PC-9 (cell line): Measurements from ENCODE around the gene GKN1. TPM values are rescaled to one million over a fixed set of nuclear protein-coding genes. Genes with fewer than 3 reads are reported as not detected.

ENCODE experiments used
- BruUV-seq: library from RNA; stranded (reverse); fragments of 400-500 nt; replicated peaks from 2 replicates; lab custom pipeline; 2021; lab: Mats Ljungman, UMichigan
- CTCF ChIA-PET: fragments of 300-600 bp; sonication (Branson Sonifier 250); formaldehyde crosslinking; loops from one replicate; lab custom pipeline; 2022; ENCODE audit warnings: antibody characterized with exemption; lab: Charles Lee
- POLR2A ChIA-PET: fragments of 300-600 bp; sonication (Branson Sonifier 250); formaldehyde crosslinking; loops from one replicate; lab custom pipeline; 2022; ENCODE audit warnings: antibody characterized with exemption; ENCODE audit not compliant: unreplicated experiment; lab: Charles Lee
- DNase-seq, 2 experiments: peaks; one replicate each; pipeline versions ENCODE4 v3.0.0 to v3.0.0-alpha.2; 2015 to 2022; ENCODE audit warnings: mixed read lengths in 1 of 2
- H2AFZ ChIP-seq: fragments of 200-600 bp; sonication (generic); 2 replicates; pipeline ENCODE4 v1.8.1; 2017; ENCODE audit warnings: antibody characterized with exemption
- H3F3A ChIP-seq: fragments of 200-600 bp; sonication (generic); 2 replicates; pipeline ENCODE4 v1.8.1; 2017; ENCODE audit warnings: antibody characterized with exemption, mild to moderate bottlenecking, low read depth; ENCODE audit not compliant: insufficient read depth
- H3K27ac ChIP-seq: fragments of 200-600 bp; sonication (generic); 2 replicates; pipeline ENCODE4 v1.6.1; 2016; ENCODE audit warnings: mixed run types
- H3K27me3 ChIP-seq: fragments of 200-600 bp; sonication (generic); 2 replicates; pipeline ENCODE4 v1.6.1; 2016; ENCODE audit warnings: low read depth, mixed run types; ENCODE audit not compliant: insufficient read depth
- H3K36me3 ChIP-seq: fragments of 200-600 bp; sonication (generic); 2 replicates; pipeline ENCODE4 v1.6.1; 2016; ENCODE audit warnings: low read depth, mixed run types
- H3K4me1 ChIP-seq: fragments of 200-600 bp; sonication (generic); replicated peaks from 2 replicates; pipeline ENCODE4 v1.6.1; 2016; ENCODE audit warnings: mixed run types; ENCODE audit not compliant: insufficient read depth
- H3K4me2 ChIP-seq: fragments of 200-600 bp; sonication (generic); 2 replicates; pipeline ENCODE4 v1.6.1; 2017; ENCODE audit warnings: mixed run types
- H3K4me3 ChIP-seq: fragments of 200-600 bp; sonication (generic); 2 replicates; pipeline ENCODE4 v1.6.1; 2016; ENCODE audit warnings: mixed run types
- H3K79me2 ChIP-seq: fragments of 200-600 bp; sonication (generic); 2 replicates; pipeline ENCODE4 v1.6.1; 2017; ENCODE audit warnings: low read depth, mixed run types
- H3K9me2 ChIP-seq: fragments of 200-600 bp; sonication (generic); 2 replicates; pipeline ENCODE4 v1.8.1; 2017; ENCODE audit warnings: mild to moderate bottlenecking; ENCODE audit not compliant: insufficient read depth
- H3K9me3 ChIP-seq: fragments of 200-600 bp; sonication (generic); 2 replicates; pipeline ENCODE4 v1.8.1; 2016; ENCODE audit warnings: low read depth; ENCODE audit not compliant: insufficient read depth
- H4K20me1 ChIP-seq: fragments of 200-600 bp; sonication (generic); 2 replicates; pipeline ENCODE4 v1.8.1; 2017; ENCODE audit not compliant: insufficient read depth
- CTCF ChIP-seq: fragments of 200-600 bp; sonication (generic); conservative IDR thresholded peaks from 2 replicates; pipeline ENCODE4 v1.6.1; 2017; ENCODE audit warnings: mixed run types, antibody characterized with exemption, mild to moderate bottlenecking, moderate library complexity
- EZH2 ChIP-seq: fragments of 200-600 bp; sonication (generic); IDR thresholded peaks from 2 replicates; pipeline ENCODE4 v1.8.0; 2017; ENCODE audit warnings: antibody characterized with exemption, low read depth
- intact Hi-C: fragments of 100-400 bp; cut with micrococcal nuclease; formaldehyde crosslinking; loops from one replicate; pipeline ENCODE4 v1.10.0; 2022; ENCODE audit not compliant: unreplicated experiment
- total RNA-seq: library from RNA; stranded (reverse); gene quantifications from 2 replicates; pipeline ENCODE4 v1.2.3, GENCODE V29; 2021

GKN1 gene
- total RNA-seq, 1 experiment from 2014 or later = not detected

GRCh38 chr2:68937346-68938055 lies 36.9 kb upstream of the GKN1 start:
- Histone ChIP-seq H3K4me3 (no peak overlapping the region), H2AFZ (no peak overlapping the region), H3K9me2 (no peaks in the 10 kb centered on the region), H3K27ac (no peak overlapping the region), H3K9me3 (peaks cover 3% of the 10 kb centered on the region; the same call in 1 of the 2 replicates), H3K36me3 (no peaks in the 10 kb centered on the region), H4K20me1 (no peaks in the 10 kb centered on the region), H3K79me2 (no peaks in the 10 kb centered on the region), H3K27me3 (no peaks in the 10 kb centered on the region), H3F3A (no peaks in the 10 kb centered on the region), H3K4me2 (no peak overlapping the region), H3K4me1 (no peaks in the 10 kb centered on the region)
- POLR2A ChIA-PET = interaction anchor here (0.5 to 0.6 kb wide), 2 partner anchors 66 to 339 kb away, joined by 5 to 7 read pairs; no protein-coding TSS in a partner anchor
- CTCF ChIA-PET = no interaction called here
- TF ChIP-seq CTCF = no peak
- no peak for TF ChIP-seq EZH2
- DNase-seq = no peak
- BruUV-seq = no TSS peak
- intact Hi-C loops = no loop called here

GRCh38 chr2:68938938-68939337 lies 35.5 kb upstream of the GKN1 start:
- H3K9me3 ChIP-seq = peaks cover 3% of the 10 kb centered on the region
- no TSS peak for BruUV-seq
- intact Hi-C loops = no loop called here
- no peaks in the 10 kb centered on the region for H3K36me3 ChIP-seq
- H3K9me2 ChIP-seq = no peaks in the 10 kb centered on the region
- TF ChIP-seq EZH2 = no peak
- TF ChIP-seq CTCF = no peak
- no peak overlapping the region for H2AFZ ChIP-seq
- no peaks in the 10 kb centered on the region for H3K4me1 ChIP-seq
- DNase-seq = no peak
- H3K27ac ChIP-seq = no peak overlapping the region
- H3K4me3 ChIP-seq = no peak overlapping the region
- no peaks in the 10 kb centered on the region for H3F3A ChIP-seq
- no peak overlapping the region for H3K4me2 ChIP-seq
- ChIA-PET CTCF (no interaction called here), POLR2A (no interaction called here)
- H3K79me2 ChIP-seq = no peaks in the 10 kb centered on the region
- no peaks in the 10 kb centered on the region for H3K27me3 ChIP-seq
- H4K20me1 ChIP-seq = no peaks in the 10 kb centered on the region

- Histone ChIP-seq H3K9me3 (peaks cover 3% of the 10 kb centered on the region), H3K4me3 (no peak overlapping the region), H3K4me2 (no peak overlapping the region), H4K20me1 (no peaks in the 10 kb centered on the region), H2AFZ (no peak overlapping the region), H3K9me2 (no peaks in the 10 kb centered on the region), H3K27ac (no peak overlapping the region), H3K79me2 (no peaks in the 10 kb centered on the region), H3K36me3 (no peaks in the 10 kb centered on the region), H3F3A (no peaks in the 10 kb centered on the region), H3K27me3 (no peaks in the 10 kb centered on the region), H3K4me1 (no peaks in the 10 kb centered on the region)
- ChIA-PET CTCF (no interaction called here), POLR2A (no interaction called here)
- no peak for DNase-seq
- intact Hi-C loops = no loop called here
- no TSS peak for BruUV-seq
- TF ChIP-seq CTCF (no peak), EZH2 (no peak)
Observed at GRCh38 chr2:68939962-68940361, 34.5 kb upstream of the GKN1 start.
